Activated naive CD8-positive, alpha-beta T cell treated with anti-CD3 and anti-CD28 coated beads, Interleukin-2, amount 10 ng/mL, durations not matched to agents 7 days and 5 days (primary cell): ENCODE data around the gene IL36B. TPM values are rescaled to one million over a fixed set of nuclear protein-coding genes. Genes with fewer than 3 reads are reported as not detected.

ENCODE experiments used
- ATAC-seq: fragments of 150-1000 bp; cut with Tn5 transposase; one replicate; pipeline ENCODE4 v1.10.0; 2021; ENCODE audit warnings: low read depth, moderate library complexity
- POLR2A ChIA-PET: fragments of 350-600 bp; sonication (Branson Sonifier 250); formaldehyde crosslinking; loops from one replicate; lab custom pipeline; 2021; ENCODE audit warnings: antibody characterized with exemption; lab: Charles Lee
- DNase-seq: peaks from one replicate; pipeline ENCODE4 v3.0.0; 2021
- H3K27ac Mint-ChIP-seq: one replicate; pipeline ENCODE4 v1.8.0; 2022; ENCODE audit warnings: mild to moderate bottlenecking, mixed read lengths
- H3K27me3 Mint-ChIP-seq: one replicate; pipeline ENCODE4 v1.8.0; 2022; ENCODE audit warnings: mild to moderate bottlenecking, moderate library complexity, mixed read lengths
- H3K36me3 Mint-ChIP-seq: one replicate; pipeline ENCODE4 v1.8.0; 2021; ENCODE audit warnings: mild to moderate bottlenecking, mixed read lengths
- H3K4me1 Mint-ChIP-seq: one replicate; pipeline ENCODE4 v1.8.0; 2021; ENCODE audit warnings: mixed read lengths
- H3K4me3 Mint-ChIP-seq: one replicate; pipeline ENCODE4 v1.8.0; 2022; ENCODE audit warnings: mild to moderate bottlenecking, moderate library complexity, mixed read lengths
- H3K9me3 Mint-ChIP-seq: one replicate; pipeline ENCODE4 v1.8.0; 2021; ENCODE audit warnings: mixed read lengths
- total RNA-seq, 2 experiments: library from RNA; stranded (reverse); gene quantifications; one replicate each; pipeline ENCODE4 v1.2.3, GENCODE V29; 2021

The IL36B gene
- total RNA-seq, 2 experiments from 2014 or later, result not detected

DNA sequence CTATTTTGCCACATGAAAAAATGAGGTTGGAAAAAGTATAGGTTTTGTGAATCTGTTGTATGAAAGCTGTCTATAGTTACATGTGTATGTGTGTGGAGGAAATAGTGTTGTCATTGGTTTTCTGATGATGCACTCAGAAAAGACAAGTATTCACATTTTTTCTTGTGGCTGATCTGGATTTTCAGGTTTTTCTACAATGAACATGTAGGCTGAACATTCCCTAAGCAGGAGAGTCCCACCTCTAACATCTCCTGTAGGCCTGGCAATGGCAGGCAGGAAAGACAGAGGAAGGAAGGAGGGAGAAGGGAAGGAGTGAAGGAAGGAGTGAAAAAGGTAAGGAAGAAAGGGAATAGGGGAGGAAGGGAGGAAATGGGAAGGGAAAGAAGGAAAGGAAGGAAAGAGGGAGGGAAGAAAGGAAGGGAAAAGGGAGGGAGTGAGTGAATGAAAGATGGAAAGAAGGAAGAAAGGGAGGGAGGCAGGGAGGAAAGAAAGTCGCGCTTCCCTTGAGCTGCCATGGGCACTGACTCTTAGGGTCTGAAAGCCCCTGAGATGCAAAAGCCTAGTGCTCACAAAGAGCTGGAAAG, 5.8 kb upstream of the IL36B start:
- H3K36me3 Mint-ChIP-seq, result peaks cover 7% of the 10 kb centered on the region
- peaks cover 1% of the 10 kb centered on the region for H3K4me1 Mint-ChIP-seq
- H3K9me3 Mint-ChIP-seq, result peaks cover 15% of the 10 kb centered on the region
- no peak for DNase-seq
- H3K27ac Mint-ChIP-seq, result no peak overlapping the region
- POLR2A ChIA-PET, result interaction anchor here (0.9 kb wide), 1 partner anchor 15 kb away, joined by 3 read pairs; no protein-coding TSS in a partner anchor
- peaks cover 3% of the 10 kb centered on the region for H3K27me3 Mint-ChIP-seq
- ATAC-seq, result no peak
- no peak overlapping the region for H3K4me3 Mint-ChIP-seq

DNA sequence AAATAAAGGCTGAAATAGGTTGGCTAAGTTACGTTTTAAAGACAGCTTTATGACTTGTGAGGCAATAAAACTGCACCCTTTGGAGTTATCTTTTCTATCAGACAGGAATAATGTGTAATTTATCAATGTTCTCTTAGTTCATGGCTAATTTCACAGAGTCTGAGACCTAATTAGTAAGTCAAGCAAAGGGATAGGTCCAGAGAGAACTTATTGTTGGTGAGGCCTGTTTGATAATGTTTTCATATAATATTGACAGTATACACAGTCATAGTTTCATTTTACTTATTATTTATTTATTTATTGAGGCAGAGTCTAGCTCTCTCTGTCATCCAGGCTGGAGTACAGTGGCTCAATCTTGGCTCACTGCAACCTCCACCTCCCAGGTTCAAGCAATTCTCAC, 4.5 kb upstream of the IL36B start:
- POLR2A ChIA-PET, result no interaction called here

DNA sequence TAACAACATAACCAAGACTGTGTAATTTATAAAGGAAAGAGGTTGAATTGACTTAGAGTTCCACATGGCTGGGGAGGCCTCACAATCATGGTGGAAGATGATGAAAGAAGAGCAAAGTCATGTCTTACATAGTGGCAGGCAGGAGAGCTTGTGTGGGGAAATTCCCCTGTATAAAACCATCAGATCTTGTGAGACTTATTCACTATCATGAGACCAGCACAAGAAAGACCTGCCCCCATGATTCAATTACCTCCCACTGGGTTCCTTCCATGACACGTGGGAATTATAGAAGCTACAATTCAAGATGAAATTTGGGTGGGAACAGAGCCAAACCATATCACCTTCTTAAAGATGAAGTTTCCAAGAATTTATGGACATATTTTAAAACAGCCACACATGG, 3.9 kb upstream of the IL36B start:
- H3K27ac Mint-ChIP-seq, result no peak overlapping the region
- ATAC-seq (no peak), DNase-seq (no peak)
- peaks cover 4% of the 10 kb centered on the region for H3K4me1 Mint-ChIP-seq
- peaks cover 6% of the 10 kb centered on the region for H3K27me3 Mint-ChIP-seq
- no peak overlapping the region for H3K4me3 Mint-ChIP-seq
- H3K36me3 Mint-ChIP-seq, result peaks cover 7% of the 10 kb centered on the region
- H3K9me3 Mint-ChIP-seq, result peaks cover 18% of the 10 kb centered on the region
- POLR2A ChIA-PET, result no interaction called here

More for the DNA sequence above, 4.5 kb upstream of the IL36B start:
- H3K9me3 Mint-ChIP-seq, result peaks cover 18% of the 10 kb centered on the region
- H3K4me1 Mint-ChIP-seq, result peaks cover 4% of the 10 kb centered on the region
- peaks cover 6% of the 10 kb centered on the region for H3K27me3 Mint-ChIP-seq
- DNase-seq, result no peak
- H3K36me3 Mint-ChIP-seq, result peaks cover 7% of the 10 kb centered on the region
- ATAC-seq, result no peak
- no peak overlapping the region for H3K27ac Mint-ChIP-seq
- no peak overlapping the region for H3K4me3 Mint-ChIP-seq

DNA sequence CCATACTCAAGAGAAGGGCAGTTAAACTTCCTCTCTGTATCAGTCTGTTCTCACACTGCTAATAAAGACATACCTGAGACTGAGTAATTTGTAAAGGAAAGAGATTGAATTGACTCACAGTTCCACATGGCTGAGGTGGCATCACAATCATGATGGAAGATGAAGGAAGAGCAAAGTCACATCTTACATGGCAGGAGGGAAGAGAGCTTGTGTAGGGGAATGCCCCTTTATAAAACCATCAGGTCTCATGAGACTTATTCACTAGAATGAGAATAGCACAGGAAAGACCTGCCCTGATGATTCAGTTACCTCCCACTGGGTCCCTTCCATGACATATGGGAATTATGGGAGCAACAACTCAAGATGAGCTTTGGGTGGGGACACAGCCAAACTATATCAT, 1.4 kb upstream of the IL36B start:
- H3K9me3 Mint-ChIP-seq, result peaks cover 19% of the 10 kb centered on the region
- no peak for ATAC-seq
- POLR2A ChIA-PET, result no interaction called here
- peaks cover 4% of the 10 kb centered on the region for H3K4me1 Mint-ChIP-seq
- no peak overlapping the region for H3K4me3 Mint-ChIP-seq
- DNase-seq, result no peak
- H3K27ac Mint-ChIP-seq, result no peak overlapping the region
- H3K36me3 Mint-ChIP-seq, result peaks cover 7% of the 10 kb centered on the region
- H3K27me3 Mint-ChIP-seq, result peaks cover 6% of the 10 kb centered on the region

DNA sequence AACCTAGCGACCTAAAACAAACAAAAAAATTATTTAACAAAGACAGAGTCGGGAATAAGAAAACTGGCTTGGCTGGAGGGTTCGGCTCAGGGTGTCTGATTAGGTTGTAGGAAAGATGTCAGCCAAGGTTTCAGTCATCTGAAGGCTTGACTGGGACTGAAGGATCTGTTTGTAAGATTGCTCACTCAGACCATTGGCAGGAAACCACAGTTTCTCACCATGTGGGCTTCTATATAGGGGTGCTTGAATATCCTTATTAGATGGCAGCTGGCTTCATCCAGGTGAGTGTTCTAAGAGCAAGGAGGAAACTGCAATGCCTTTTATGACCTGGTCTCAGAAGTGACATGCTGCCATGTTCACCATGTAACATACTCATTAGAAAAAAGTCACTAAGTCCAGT, 999 bp upstream of the IL36B start:
- Mint-ChIP-seq H3K27ac (no peak overlapping the region), H3K27me3 (peaks cover 6% of the 10 kb centered on the region), H3K9me3 (peaks cover 19% of the 10 kb centered on the region), H3K4me1 (peaks cover 4% of the 10 kb centered on the region), H3K4me3 (no peak overlapping the region), H3K36me3 (peaks cover 7% of the 10 kb centered on the region)
- ATAC-seq (no peak), DNase-seq (no peak)
- POLR2A ChIA-PET, result no interaction called here

DNA sequence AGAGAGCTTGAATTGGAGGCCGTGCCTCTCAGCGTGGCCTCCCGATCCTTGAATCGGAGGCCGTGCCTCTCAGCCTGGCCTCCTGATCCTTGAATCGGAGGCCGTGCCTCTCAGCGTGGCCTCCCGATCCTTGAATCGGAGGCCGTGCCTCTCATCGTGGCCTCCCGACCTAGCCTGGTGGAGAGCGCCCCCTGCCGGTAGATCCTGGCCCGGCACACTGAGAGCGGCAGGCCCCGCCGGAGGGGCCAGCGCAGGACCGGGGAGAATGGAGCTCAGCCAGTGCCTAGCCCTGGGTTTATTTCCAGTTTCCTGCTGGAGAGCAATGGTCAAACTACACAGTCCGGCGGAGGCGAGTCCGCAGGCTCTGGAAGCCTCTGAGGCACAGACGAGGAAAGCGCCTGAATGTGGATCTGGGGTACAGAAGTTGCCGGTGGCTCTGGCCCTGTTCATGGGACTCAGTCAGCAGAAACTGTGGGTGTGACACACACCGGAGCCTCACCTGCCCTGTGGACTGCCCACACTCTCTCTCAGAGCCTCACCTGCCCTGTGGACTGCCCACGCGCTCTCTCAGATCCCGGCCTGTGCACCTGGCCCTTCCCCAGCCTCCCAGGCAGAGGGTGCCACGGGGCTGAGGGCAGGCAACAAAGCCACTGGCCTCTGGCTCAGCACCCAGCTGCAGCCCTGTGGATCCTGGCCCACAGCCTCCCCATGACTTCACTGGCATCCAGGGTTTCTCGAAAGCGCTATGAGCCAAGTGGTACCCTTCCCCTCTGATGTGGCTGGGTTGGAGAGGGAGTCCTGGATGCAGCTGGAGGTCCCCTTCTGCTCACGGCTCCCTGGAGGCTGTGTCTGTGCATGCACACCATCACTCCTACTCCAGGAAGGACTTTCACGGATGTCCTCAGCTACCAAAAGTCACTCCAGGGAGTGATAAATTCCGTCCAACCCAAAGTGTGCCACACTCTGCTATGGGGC, 1.5 kb downstream of the IL36B start:
- Mint-ChIP-seq H3K27ac (no peak overlapping the region), H3K4me3 (no peak overlapping the region), H3K27me3 (peaks cover 6% of the 10 kb centered on the region), H3K4me1 (peaks cover 4% of the 10 kb centered on the region), H3K9me3 (peaks cover 18% of the 10 kb centered on the region), H3K36me3 (peaks cover 5% of the 10 kb centered on the region)
- no peak for DNase-seq
- ATAC-seq, result no peak
- POLR2A ChIA-PET, result interaction anchor here (0.6 kb wide), 1 partner anchor 133 kb away, joined by 5 read pairs; no protein-coding TSS in a partner anchor

DNA sequence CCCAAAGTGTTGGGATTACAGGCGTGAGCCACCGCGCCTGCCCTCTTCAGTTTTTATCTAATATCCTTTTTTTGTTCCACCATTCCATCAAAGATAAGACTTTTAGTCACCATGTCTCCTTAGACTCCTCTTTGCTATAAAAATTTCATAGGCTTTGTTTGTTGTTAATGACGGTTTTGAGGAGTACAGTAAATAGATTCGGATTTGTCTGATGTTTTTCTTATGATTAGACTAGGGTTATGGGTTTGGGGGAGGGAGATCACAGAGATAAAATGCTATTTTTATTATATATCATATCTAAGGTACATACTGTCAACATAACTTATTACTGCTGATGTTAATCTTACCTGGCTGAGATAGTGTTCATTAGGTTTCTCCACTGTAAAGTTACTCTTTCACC, 6.2 kb downstream of the IL36B start:
- Mint-ChIP-seq H3K4me1 (no peaks in the 10 kb centered on the region), H3K27ac (no peak overlapping the region), H3K4me3 (no peak overlapping the region), H3K9me3 (peaks cover 2% of the 10 kb centered on the region), H3K36me3 (no peaks in the 10 kb centered on the region), H3K27me3 (peaks cover 9% of the 10 kb centered on the region)
- ATAC-seq (no peak), DNase-seq (no peak)
- POLR2A ChIA-PET, result no interaction called here

DNA sequence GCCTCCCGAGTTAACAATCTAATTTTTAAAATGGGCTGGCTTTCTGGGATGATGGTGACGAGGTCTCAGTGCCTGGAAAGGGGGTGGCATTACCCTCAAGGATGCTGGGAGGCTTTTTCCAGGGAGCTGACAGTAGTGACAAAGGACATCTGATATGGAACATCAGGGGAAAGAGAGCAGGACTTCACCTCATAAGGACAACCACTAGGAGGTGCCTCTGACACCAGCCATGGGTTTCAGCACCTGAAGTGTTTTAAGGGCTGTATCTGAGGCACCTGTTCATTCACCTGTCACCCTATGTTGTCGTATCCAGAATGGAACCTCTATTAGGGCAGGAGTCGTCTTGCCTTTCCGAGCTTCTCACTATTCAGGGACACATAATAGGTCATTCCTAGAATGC, 10.8 kb downstream of the IL36B start:
- no peak for DNase-seq
- H3K4me3 Mint-ChIP-seq, result no peak overlapping the region
- H3K9me3 Mint-ChIP-seq, result no peaks in the 10 kb centered on the region
- no peak overlapping the region for H3K27ac Mint-ChIP-seq
- no peak for ATAC-seq
- H3K36me3 Mint-ChIP-seq, result no peaks in the 10 kb centered on the region
- no peaks in the 10 kb centered on the region for H3K4me1 Mint-ChIP-seq
- POLR2A ChIA-PET, result no interaction called here
- peaks cover 9% of the 10 kb centered on the region for H3K27me3 Mint-ChIP-seq

DNA sequence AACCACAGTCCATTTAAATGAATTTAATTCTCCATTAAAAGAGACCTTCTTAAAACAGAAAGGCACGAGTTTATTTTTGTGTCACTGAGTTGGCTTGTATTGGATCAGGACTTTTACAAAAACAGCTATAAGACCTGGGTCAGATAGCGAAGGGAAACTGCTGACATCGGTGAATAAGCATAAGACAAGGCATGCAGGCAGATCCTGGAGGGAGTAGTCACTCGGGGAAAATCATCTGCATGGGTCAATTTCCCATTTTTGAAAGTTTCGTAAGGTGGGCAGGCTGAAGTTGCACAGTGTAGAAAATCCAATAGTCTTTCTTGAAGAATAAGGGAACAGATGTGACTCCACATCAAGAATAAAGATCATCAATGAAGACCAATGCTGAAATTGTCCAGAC, 12.9 kb downstream of the IL36B start:
- DNase-seq (no peak), ATAC-seq (no peak)
- POLR2A ChIA-PET, result no interaction called here
- H3K27ac Mint-ChIP-seq, result no peak overlapping the region
- no peaks in the 10 kb centered on the region for H3K4me1 Mint-ChIP-seq
- peaks cover 5% of the 10 kb centered on the region for H3K27me3 Mint-ChIP-seq
- no peaks in the 10 kb centered on the region for H3K36me3 Mint-ChIP-seq
- H3K4me3 Mint-ChIP-seq, result no peak overlapping the region
- no peaks in the 10 kb centered on the region for H3K9me3 Mint-ChIP-seq

DNA sequence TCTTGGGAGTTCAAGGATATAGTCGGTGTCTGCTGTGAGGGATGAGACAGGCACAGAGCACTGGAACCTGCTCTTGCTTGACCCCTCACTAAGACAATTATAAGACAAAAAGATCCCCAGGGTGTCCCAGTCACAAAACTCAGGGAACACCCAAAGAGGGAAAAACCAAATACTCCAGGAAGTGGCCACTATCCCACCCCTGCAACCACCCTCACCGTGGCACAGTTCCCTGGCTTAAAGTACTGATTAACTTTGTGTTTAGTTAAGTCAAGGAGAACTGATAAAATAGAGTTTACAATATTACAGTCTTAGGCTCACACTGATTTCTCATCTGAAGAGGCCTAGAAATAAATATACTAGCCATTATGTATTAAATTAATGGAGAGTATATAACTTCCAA, 13.5 kb downstream of the IL36B start:
- POLR2A ChIA-PET, result no interaction called here
- no peak for DNase-seq
- no peaks in the 10 kb centered on the region for H3K36me3 Mint-ChIP-seq

DNA sequence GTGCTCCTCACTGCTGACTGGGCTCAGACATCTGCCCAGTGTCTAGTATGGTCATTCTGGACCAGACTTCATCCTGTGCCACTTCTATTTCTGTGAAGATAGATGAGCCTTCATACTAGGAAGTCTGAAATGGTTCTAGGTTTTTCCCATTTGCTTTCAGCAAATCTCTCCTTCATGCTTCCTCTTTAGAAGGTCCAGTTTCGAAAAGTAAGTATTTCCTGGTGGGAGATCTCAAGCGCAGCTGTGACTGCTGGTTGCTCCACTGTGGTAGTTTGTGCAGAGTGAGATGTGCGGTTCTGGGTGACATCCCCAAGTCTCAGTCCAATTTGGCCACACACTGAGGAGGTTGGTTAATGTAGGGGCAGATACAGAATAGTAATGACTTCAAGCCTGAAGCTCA, 14.4 kb downstream of the IL36B start:
- no peak overlapping the region for H3K27ac Mint-ChIP-seq
- no peaks in the 10 kb centered on the region for H3K36me3 Mint-ChIP-seq
- H3K4me1 Mint-ChIP-seq, result no peaks in the 10 kb centered on the region
- no peaks in the 10 kb centered on the region for H3K9me3 Mint-ChIP-seq
- H3K4me3 Mint-ChIP-seq, result no peak overlapping the region
- H3K27me3 Mint-ChIP-seq, result peaks cover 5% of the 10 kb centered on the region
- POLR2A ChIA-PET, result no interaction called here
- DNase-seq (no peak), ATAC-seq (no peak)

More for the DNA sequence above, 13.5 kb downstream of the IL36B start:
- Mint-ChIP-seq H3K27me3 (peaks cover 5% of the 10 kb centered on the region), H3K4me3 (no peak overlapping the region), H3K27ac (no peak overlapping the region), H3K9me3 (no peaks in the 10 kb centered on the region), H3K4me1 (no peaks in the 10 kb centered on the region)
- no peak for ATAC-seq

DNA sequence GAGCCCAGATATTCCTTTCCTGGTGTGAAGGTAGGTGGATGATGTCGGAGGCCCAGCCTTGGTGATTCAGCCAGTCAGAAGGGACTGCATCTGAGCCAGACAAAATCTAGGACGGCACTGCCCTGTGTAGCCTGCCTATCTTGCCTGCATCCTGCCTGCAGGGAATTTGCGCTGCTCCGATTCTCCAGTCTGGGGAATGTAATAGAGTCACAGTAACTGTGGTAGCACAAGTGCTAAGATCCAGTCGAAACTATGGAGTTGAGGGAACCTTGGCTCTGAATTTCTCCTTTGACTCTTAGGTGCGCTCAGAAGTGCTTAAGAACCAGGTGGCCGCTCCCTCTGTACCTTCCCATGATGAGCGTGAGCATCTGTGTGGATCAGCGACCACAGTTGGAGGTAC, 15.9 kb downstream of the IL36B start:
- H3K4me3 Mint-ChIP-seq, result no peak overlapping the region
- H3K27me3 Mint-ChIP-seq, result peaks cover under 1% of the 10 kb centered on the region
- H3K4me1 Mint-ChIP-seq, result no peaks in the 10 kb centered on the region
- ATAC-seq (no peak), DNase-seq (no peak)
- no peaks in the 10 kb centered on the region for H3K9me3 Mint-ChIP-seq
- POLR2A ChIA-PET, result interaction anchor here (0.7 kb wide), 1 partner anchor 37 kb away, joined by 3 read pairs; no protein-coding TSS in a partner anchor
- H3K27ac Mint-ChIP-seq, result no peak overlapping the region
- no peaks in the 10 kb centered on the region for H3K36me3 Mint-ChIP-seq

DNA sequence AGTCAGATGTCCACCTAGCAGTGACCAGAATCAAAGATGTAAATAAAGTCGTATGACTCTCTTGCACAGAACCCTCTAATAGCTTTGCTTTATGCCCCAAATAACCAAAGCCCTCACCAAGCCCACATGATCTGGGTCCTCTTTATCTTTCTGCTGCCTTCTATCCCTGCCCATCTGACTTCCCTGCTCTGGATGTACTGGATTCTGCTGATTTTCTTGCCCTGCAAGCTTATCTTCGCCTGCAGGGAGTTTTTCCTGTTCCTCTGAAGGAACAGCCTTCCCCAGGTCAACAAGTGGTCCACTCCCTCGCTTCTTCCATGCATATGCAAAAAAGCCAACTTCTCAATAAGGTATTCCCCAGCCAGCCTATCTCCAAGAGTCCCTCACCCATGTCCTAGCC, 18.7 kb downstream of the IL36B start:
- no peak overlapping the region for H3K4me3 Mint-ChIP-seq
- no peak for DNase-seq
- POLR2A ChIA-PET, result no interaction called here
- no peaks in the 10 kb centered on the region for H3K4me1 Mint-ChIP-seq
- H3K27me3 Mint-ChIP-seq, result peaks cover 11% of the 10 kb centered on the region
- H3K9me3 Mint-ChIP-seq, result no peaks in the 10 kb centered on the region
- no peaks in the 10 kb centered on the region for H3K36me3 Mint-ChIP-seq
- no peak overlapping the region for H3K27ac Mint-ChIP-seq
- ATAC-seq, result no peak

DNA sequence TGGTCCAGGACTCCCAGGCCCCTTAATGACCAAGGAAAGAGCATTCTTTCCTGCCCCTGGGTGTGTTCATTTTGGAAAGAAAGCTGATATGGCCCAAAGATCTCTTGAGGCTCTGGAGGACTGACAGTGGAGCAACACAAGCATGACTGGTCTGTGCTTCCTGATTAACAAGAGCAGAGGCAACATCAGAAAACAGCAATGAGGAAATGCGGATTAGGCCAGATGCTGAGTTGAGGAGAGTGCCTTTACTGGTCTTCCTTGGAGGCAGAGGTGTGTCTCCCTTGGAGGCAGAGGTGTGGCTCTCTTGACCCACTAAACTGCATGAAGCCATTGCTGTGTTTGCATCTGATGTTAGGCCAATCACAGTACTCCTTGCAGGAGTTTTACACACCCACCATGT, 19.9 kb downstream of the IL36B start:
- DNase-seq, result no peak
- no peaks in the 10 kb centered on the region for H3K36me3 Mint-ChIP-seq
- POLR2A ChIA-PET, result no interaction called here
- no peaks in the 10 kb centered on the region for H3K4me1 Mint-ChIP-seq
- no peak overlapping the region for H3K27ac Mint-ChIP-seq
- no peak for ATAC-seq
- no peak overlapping the region for H3K4me3 Mint-ChIP-seq
- H3K27me3 Mint-ChIP-seq, result peaks cover 14% of the 10 kb centered on the region
- H3K9me3 Mint-ChIP-seq, result no peaks in the 10 kb centered on the region
